ENCODE data around the gene NAB2.
"Not testable (repeated sequence)": the region's sequence is repeated elsewhere in the genome, so short reads cannot be mapped to it uniquely, and the experiment has no call there.

NAB2 gene

GRCh38 chr12:57069523-57069922 is 19.4 kb upstream of the NAB2 start:
- no peak overlapping the region for H3K4me3 ChIP-seq (ENCODE audit: low read depth, low read length)
- TF ChIP-seq, protein P1, sequence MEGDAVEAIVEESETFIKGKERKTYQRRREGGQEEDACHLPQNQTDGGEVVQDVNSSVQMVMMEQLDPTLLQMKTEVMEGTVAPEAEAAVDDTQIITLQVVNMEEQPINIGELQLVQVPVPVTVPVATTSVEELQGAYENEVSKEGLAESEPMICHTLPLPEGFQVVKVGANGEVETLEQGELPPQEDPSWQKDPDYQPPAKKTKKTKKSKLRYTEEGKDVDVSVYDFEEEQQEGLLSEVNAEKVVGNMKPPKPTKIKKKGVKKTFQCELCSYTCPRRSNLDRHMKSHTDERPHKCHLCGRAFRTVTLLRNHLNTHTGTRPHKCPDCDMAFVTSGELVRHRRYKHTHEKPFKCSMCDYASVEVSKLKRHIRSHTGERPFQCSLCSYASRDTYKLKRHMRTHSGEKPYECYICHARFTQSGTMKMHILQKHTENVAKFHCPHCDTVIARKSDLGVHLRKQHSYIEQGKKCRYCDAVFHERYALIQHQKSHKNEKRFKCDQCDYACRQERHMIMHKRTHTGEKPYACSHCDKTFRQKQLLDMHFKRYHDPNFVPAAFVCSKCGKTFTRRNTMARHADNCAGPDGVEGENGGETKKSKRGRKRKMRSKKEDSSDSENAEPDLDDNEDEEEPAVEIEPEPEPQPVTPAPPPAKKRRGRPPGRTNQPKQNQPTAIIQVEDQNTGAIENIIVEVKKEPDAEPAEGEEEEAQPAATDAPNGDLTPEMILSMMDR (IDR thresholded peaks at IDR 0.05; ENCODE audit: insufficient read depth, low read depth, low read length, missing control alignments), result peak; percentile 79
- DNase-seq (ENCODE audit: low read depth), result peak; percentile 86

DNA sequence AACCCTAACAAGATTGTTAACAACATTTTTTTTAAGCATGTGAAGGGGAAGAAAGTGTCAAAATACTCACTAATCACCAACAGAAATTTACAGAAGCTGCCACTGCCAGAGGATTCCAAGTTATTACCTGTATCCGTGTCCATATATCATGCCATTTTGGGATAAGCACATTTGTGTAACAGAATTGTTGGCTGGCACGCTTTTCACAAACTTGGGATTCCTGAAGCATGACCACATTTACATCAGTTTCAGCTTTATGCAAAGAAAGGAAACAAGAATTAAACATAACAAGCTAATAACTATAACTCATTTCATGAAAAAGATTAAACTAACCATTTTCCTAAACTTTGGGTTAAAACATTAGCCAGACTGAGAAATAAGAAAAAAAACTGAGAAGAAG is 16.3 kb upstream of the NAB2 start:
- TF ChIP-seq, protein P1 (IDR thresholded peaks at IDR 0.05; ENCODE audit: insufficient read depth, low read depth, low read length, missing control alignments), result no peak
- DNase-seq (ENCODE audit: low read depth), result no peak
- H3K4me3 ChIP-seq (ENCODE audit: low read depth, low read length), result no peak overlapping the region

GRCh38 chr12:57073566-57074450 is 15.1 kb upstream of the NAB2 start:
- DNase-seq (ENCODE audit: low read depth); H3K4me3 ChIP-seq (ENCODE audit: low read depth, low read length): not testable (repeated sequence)

- TF ChIP-seq, protein P1 (IDR thresholded peaks at IDR 0.05; ENCODE audit: insufficient read depth, low read depth, low read length, missing control alignments), result no peak
- peak within 1 kb of the TSS; percentile 80 for H3K4me3 ChIP-seq (ENCODE audit: low read depth, low read length)
- DNase-seq (ENCODE audit: low read depth), result peak; percentile 100
Measured at GRCh38 chr12:57078519-57079404, 10.2 kb upstream of the NAB2 start, which contains the start of gene NEMP1. TSS of gene NEMP1 (minus strand) at chr12:57078791. CDS start at chr12:57078745, 46 bp downstream.

DNA sequence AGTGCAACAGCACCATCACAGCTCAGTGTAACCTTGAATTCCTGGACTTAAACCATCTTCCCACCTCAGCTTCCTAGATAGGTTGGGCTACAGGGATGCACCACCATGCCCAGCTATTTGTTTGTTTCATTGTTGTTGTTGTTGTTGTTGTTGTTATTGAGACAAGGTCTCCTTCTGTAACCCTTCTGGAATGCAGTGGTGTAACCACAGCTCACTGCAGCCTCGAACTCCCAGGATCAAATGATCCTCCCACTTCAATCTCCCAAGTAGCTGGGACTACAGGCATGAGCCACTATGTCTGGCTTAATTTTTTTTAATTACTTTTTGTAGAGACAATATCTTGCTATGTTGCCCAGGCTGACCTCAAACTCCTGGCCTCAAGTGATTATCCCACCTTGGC is 9.1 kb upstream of the NAB2 start:
- TF ChIP-seq, protein P1 (IDR thresholded peaks at IDR 0.05; ENCODE audit: insufficient read depth, low read depth, low read length, missing control alignments), result no peak
- H3K4me3 ChIP-seq (ENCODE audit: low read depth, low read length), result no peak overlapping the region
- DNase-seq (ENCODE audit: low read depth), result no peak

GRCh38 chr12:57080855-57081254 is 8.1 kb upstream of the NAB2 start:
- DNase-seq (ENCODE audit: low read depth), result no peak
- TF ChIP-seq, protein P1 (IDR thresholded peaks at IDR 0.05; ENCODE audit: insufficient read depth, low read depth, low read length, missing control alignments), result no peak
- H3K4me3 ChIP-seq (ENCODE audit: low read depth, low read length), result no peak overlapping the region

- TF ChIP-seq, protein P1 (IDR thresholded peaks at IDR 0.05; ENCODE audit: insufficient read depth, low read depth, low read length, missing control alignments), result no peak
- DNase-seq (ENCODE audit: low read depth), result peak; percentile 67
- peak overlapping the region; percentile 99 for H3K4me3 ChIP-seq (ENCODE audit: low read depth, low read length)
Measured at GRCh38 chr12:57085999-57086492, 2.9 kb upstream of the NAB2 start.

All from GM12865 (cell line).